A549 (cell line): ENCODE results near the gene GPR137C. TPM values are rescaled to one million over a fixed set of nuclear protein-coding genes. Genes with fewer than 3 reads are reported as not detected.

Source experiments
- ATAC-seq, 2 experiments: fragments of 200-7000 bp in 1 of 2; fragments of >200 bp in 1 of 2; cut with Nextera tagmentation in 1 of 2; cut with Tn5 transposase in 1 of 2; 3 replicates each; pipeline versions ENCODE4 v1.8.0 to v1.9.1; 2018 to 2020; ENCODE audit warnings: mild to moderate bottlenecking in 1 of 2, moderate library complexity in 1 of 2
- CTCF ChIA-PET: fragments of 300-600 bp; sonication (Branson Sonifier 250); formaldehyde crosslinking; extraction: SDS; loops from one replicate; lab custom pipeline; 2021; ENCODE audit warnings: antibody characterized with exemption, inconsistent platforms; lab: Yijun Ruan, JAX
- POLR2A ChIA-PET: fragments of 350-600 bp; formaldehyde crosslinking; extraction: SDS; loops from one replicate; lab custom pipeline; 2021; ENCODE audit warnings: antibody characterized with exemption, inconsistent platforms; lab: Yijun Ruan, JAX
- DNase-seq, 2 experiments: peaks; one replicate each; pipeline versions ENCODE4 v3.0.0 to v3.0.0-alpha.2; 2011 to 2016; ENCODE audit warnings: low read depth in 1 of 2, low spot score in 1 of 2
- FAIRE-seq: peaks from 2 replicates; lab custom pipeline; 2011; peaks lifted over from hg19 to GRCh38; lab: Jason Lieb, UNC
- H3K27ac ChIP-seq, 2 experiments: fragments of >200 bp; sonication (Bioruptor Twin); formaldehyde crosslinking; 3 replicates each; pipeline ENCODE4 v1.5.1; 2016 to 2017
- H3K4me1 ChIP-seq: fragments of >200 bp; sonication (Bioruptor Twin); formaldehyde crosslinking; 3 replicates; pipeline ENCODE4 v1.6.1; 2016
- H3K4me2 ChIP-seq: fragments of >200 bp; sonication (Bioruptor Twin); formaldehyde crosslinking; 3 replicates; pipeline ENCODE4 v1.6.1; 2016
- H3K4me3 ChIP-seq: fragments of >200 bp; sonication (Bioruptor Twin); formaldehyde crosslinking; 3 replicates; pipeline ENCODE4 v1.5.1; 2016
- H3K9me3 ChIP-seq: fragments of >200 bp; sonication (Bioruptor Twin); formaldehyde crosslinking; 3 replicates; pipeline ENCODE4 v1.6.1; 2016
- BHLHE40 ChIP-seq: IDR thresholded peaks from 2 replicates; pipeline ENCODE4 v1.6.1; 2012; ENCODE audit warnings: low read depth, low read length, inconsistent platforms
- CBX8 ChIP-seq: fragments of 200-600 bp; sonication (generic); IDR thresholded peaks from 2 replicates; pipeline ENCODE4 v1.6.1; 2016
- CEBPB ChIP-seq, 2 experiments: fragments of >200 bp in 1 of 2; sonication (Bioruptor Twin) in 1 of 2; formaldehyde crosslinking in 1 of 2; IDR thresholded peaks; 2 replicates each; pipeline ENCODE4 v1.6.1; 2012 to 2016
- FOXS1 ChIP-seq: fragments of 250-450 bp; sonication (Bioruptor Pico); IDR thresholded peaks from 2 replicates; pipeline ENCODE4 v1.5.0; 2020; ENCODE audit warnings: mild to moderate bottlenecking, moderate library complexity
- HEYL ChIP-seq: fragments of 250-450 bp; sonication (Bioruptor Pico); IDR thresholded peaks from 2 replicates; pipeline ENCODE4 v1.8.0; 2021; ENCODE audit warnings: mild to moderate bottlenecking, moderate library complexity
- HOXA7 ChIP-seq: fragments of 250-450 bp; sonication (Bioruptor Pico); IDR thresholded peaks from 2 replicates; pipeline ENCODE4 v1.5.0; 2020; ENCODE audit warnings: mild to moderate bottlenecking, moderate library complexity
- KDM1A ChIP-seq: fragments of 200-600 bp; sonication (generic); IDR thresholded peaks from 2 replicates; pipeline ENCODE4 v1.6.1; 2016; ENCODE audit warnings: low read depth, mild to moderate bottlenecking
- KDM5A ChIP-seq: fragments of 200-600 bp; sonication (generic); IDR thresholded peaks from 2 replicates; pipeline ENCODE4 v1.6.1; 2016; ENCODE audit warnings: antibody characterized with exemption, mild to moderate bottlenecking
- MAFK ChIP-seq: fragments of 450-650 bp; IDR thresholded peaks from 2 replicates; pipeline ENCODE4 v1.6.1; 2014; ENCODE audit not compliant: partially characterized antibody
- MAZ ChIP-seq: fragments of 150-350 bp; IDR thresholded peaks from 2 replicates; pipeline ENCODE4 v1.6.1; 2014; ENCODE audit warnings: antibody characterized with exemption, low read depth, low read length, borderline replicate concordance
- NPAS2 ChIP-seq: fragments of 250-450 bp; sonication (Bioruptor Pico); IDR thresholded peaks from 2 replicates; pipeline ENCODE4 v1.8.0; 2022; ENCODE audit warnings: mild to moderate bottlenecking, moderate library complexity, borderline replicate concordance
- POLR2AphosphoS2 ChIP-seq: conservative IDR thresholded peaks from 2 replicates; pipeline ENCODE4 v1.6.1; 2012; ENCODE audit warnings: low read length, improper control_type of control experiment, inconsistent platforms
- RAD21 ChIP-seq, 2 experiments: fragments of >200 bp in 1 of 2; sonication (Bioruptor Twin) in 1 of 2; formaldehyde crosslinking in 1 of 2; IDR thresholded peaks in 1 of 2; conservative IDR thresholded peaks in 1 of 2; 2 replicates in 1 of 2; 3 replicates in 1 of 2; pipeline ENCODE4 v1.6.1; 2012 to 2018; ENCODE audit warnings: inconsistent platforms in 1 of 2
- SMC3 ChIP-seq: fragments of >200 bp; sonication (Bioruptor Twin); formaldehyde crosslinking; IDR thresholded peaks from 3 replicates; pipeline ENCODE4 v1.6.1; 2018; ENCODE audit warnings: inconsistent platforms
- TFCP2L1 ChIP-seq: fragments of 250-450 bp; sonication (Bioruptor Pico); IDR thresholded peaks from 2 replicates; pipeline ENCODE4 v1.5.0; 2021; ENCODE audit warnings: mild to moderate bottlenecking
- ZC3H11A ChIP-seq: fragments of 450-650 bp; IDR thresholded peaks from 2 replicates; pipeline ENCODE4 v1.6.1; 2014; ENCODE audit warnings: antibody characterized with exemption, mild to moderate bottlenecking
- ZNF302 ChIP-seq: fragments of 250-450 bp; sonication (Bioruptor Pico); IDR thresholded peaks from 2 replicates; pipeline ENCODE4 v1.9.0; 2021; ENCODE audit warnings: inconsistent platforms, mild to moderate bottlenecking, moderate library complexity
- WGBS: methylation state at CpG from one replicate; pipeline ENCODE4 v1.1.6; 2017; ENCODE audit errors: missing lambda C conversion rate; 5-methylcytosine and 5-hydroxymethylcytosine counted together
- polyA plus RNA-seq, 4 experiments: library from polyadenylated mRNA; depleted of rRNA in 3 of 4; stranded (reverse); fragments of >200 nt; fragmentation: RNase III in 1 of 4; extraction: RNeasy Plus Mini Kit Qiagen cat#74134 plus additional on column Dnase treatment in 1 of 4; gene quantifications; 2 replicates in 3 of 4; 3 replicates in 1 of 4; pipeline ENCODE4 v1.2.3, GENCODE V29; 2011 to 2017
- TF ChIP-seq, protein P1 (sequence below): fragments of >200 bp; sonication (Bioruptor Twin); formaldehyde crosslinking; IDR thresholded peaks from 3 replicates; pipeline ENCODE4 v1.6.1; 2016
- TF ChIP-seq, protein P2 (sequence below): IDR thresholded peaks from 2 replicates; pipeline ENCODE4 v1.6.1; 2012

The GPR137C gene
- polyA plus RNA-seq, 2 of the 4 experiments (the other 2 are of a cell fraction) = 0.21 to 0.27 TPM

DNA sequence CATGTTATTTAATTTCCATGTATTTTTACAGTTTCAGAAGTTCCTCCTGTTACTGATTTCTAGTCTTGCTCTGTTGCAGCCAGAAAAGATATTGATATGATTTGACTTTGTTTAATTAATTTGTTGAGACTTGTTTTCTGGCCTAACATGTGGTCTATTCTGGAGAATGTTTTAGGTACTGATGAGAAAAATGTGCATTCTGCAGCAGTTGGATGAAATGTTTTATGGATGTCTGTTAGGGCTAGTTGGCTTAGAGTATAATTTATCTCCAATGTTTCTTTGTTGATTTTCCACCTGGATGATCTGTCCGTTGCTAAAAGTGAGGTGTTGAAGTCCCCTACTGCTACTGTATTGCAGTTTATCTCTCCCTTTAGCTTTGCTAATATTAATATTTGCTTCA lies 54.4 kb downstream of the GPR137C start:
- WGBS = 84% methylated on average over 1 of the region's 1 CpG
- Histone ChIP-seq H3K4me1 (no peaks in the 10 kb centered on the region), H3K4me2 (no peak overlapping the region), H3K27ac (no peak overlapping the region), H3K4me3 (no peak overlapping the region), H3K9me3 (peaks cover 14% of the 10 kb centered on the region; the same call in 2 of the 3 replicates)
- ATAC-seq (no peak), DNase-seq (no peak), FAIRE-seq (no peak)
- ChIA-PET POLR2A (no interaction called here), CTCF (no interaction called here)
- TF ChIP-seq NPAS2 (CRISPR knock-in tag) (no peak), CEBPB (IDR thresholded peaks at IDR 0.05) (no peak), FOXS1 (CRISPR knock-in tag) (no peak), MAZ (no peak), KDM5A (no peak), RAD21 (conservative IDR thresholded peaks at IDR 0.05 in 1 of 2, IDR thresholded peaks at IDR 0.05 in 1 of 2) (no peak), HEYL (no peak), HOXA7 (no peak), POLR2AphosphoS2 (no peak), SMC3 (no peak), ZNF302 (CRISPR knock-in tag) (no peak), BHLHE40 (no peak), TFCP2L1 (CRISPR knock-in tag) (no peak)
- TF ChIP-seq, protein P1, sequence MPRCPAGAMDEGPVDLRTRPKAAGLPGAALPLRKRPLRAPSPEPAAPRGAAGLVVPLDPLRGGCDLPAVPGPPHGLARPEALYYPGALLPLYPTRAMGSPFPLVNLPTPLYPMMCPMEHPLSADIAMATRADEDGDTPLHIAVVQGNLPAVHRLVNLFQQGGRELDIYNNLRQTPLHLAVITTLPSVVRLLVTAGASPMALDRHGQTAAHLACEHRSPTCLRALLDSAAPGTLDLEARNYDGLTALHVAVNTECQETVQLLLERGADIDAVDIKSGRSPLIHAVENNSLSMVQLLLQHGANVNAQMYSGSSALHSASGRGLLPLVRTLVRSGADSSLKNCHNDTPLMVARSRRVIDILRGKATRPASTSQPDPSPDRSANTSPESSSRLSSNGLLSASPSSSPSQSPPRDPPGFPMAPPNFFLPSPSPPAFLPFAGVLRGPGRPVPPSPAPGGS = no peak
- TF ChIP-seq, protein P2, sequence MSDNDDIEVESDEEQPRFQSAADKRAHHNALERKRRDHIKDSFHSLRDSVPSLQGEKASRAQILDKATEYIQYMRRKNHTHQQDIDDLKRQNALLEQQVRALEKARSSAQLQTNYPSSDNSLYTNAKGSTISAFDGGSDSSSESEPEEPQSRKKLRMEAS = no peak

GRCh38 chr14:52609445-52610044 lies 56.9 kb downstream of the GPR137C start:
- no peak for FAIRE-seq
- H3K9me3 ChIP-seq = peaks cover 5% of the 10 kb centered on the region; the same call in 2 of the 3 replicates
- TF ChIP-seq RAD21 (conservative IDR thresholded peaks at IDR 0.05 in 1 of 2, IDR thresholded peaks at IDR 0.05 in 1 of 2) (peak in 1 of 2 experiments; percentile 16; a peak in 1 of 5 replicates), CBX8 (no peak)
- CTCF ChIA-PET = no interaction called here
- no peak for DNase-seq
- H3K4me2 ChIP-seq = no peak overlapping the region
- 84% methylated on average over 5 of the region's 5 CpGs for WGBS
- no peaks in the 10 kb centered on the region for H3K4me1 ChIP-seq
- H3K4me3 ChIP-seq = no peak overlapping the region
- POLR2A ChIA-PET = no interaction called here
- H3K27ac ChIP-seq = no peak overlapping the region
- ATAC-seq = no peak

DNA sequence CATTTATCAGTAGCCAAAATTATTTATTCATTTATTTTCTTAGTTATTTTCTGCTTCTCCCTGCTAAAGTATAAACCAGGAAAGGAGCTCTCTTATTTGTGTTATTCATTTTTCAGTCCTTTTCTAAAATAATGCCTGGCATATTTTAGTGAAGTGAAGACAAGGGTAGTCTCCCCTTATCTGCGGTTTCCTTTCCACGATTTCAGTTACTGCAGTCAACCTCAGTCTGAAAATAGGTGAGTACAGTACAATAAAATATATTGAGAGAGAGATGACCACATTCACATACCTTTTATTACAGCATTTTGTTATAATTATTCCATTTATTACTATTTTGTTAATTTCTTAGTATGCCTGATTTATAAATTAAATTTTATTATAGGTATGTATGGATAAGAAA lies 57.6 kb downstream of the GPR137C start:
- TF ChIP-seq ZC3H11A (no peak), KDM1A (no peak)
- no peak for ATAC-seq
- Histone ChIP-seq H3K9me3 (no peaks in the 10 kb centered on the region), H3K27ac (no peak overlapping the region), H3K4me3 (no peak overlapping the region), H3K4me2 (no peak overlapping the region), H3K4me1 (no peaks in the 10 kb centered on the region)
- FAIRE-seq = no peak
- DNase-seq = no peak
- WGBS = 80% methylated on average over 2 of the region's 2 CpGs
- CTCF ChIA-PET = no interaction called here
- POLR2A ChIA-PET = no interaction called here

- no peak for ATAC-seq
- Histone ChIP-seq H3K4me1 (no peaks in the 10 kb centered on the region), H3K27ac (no peak overlapping the region), H3K4me2 (no peak overlapping the region), H3K9me3 (no peaks in the 10 kb centered on the region), H3K4me3 (no peak overlapping the region)
- no peak for TF ChIP-seq CEBPB (IDR thresholded peaks at IDR 0.05)
- TF ChIP-seq MAFK = peak; percentile 63
- POLR2A ChIA-PET = no interaction called here
- DNase-seq = no peak
- WGBS = 61% methylated on average over 3 of the region's 3 CpGs
- CTCF ChIA-PET = no interaction called here
- FAIRE-seq = no peak
Measured at GRCh38 chr14:52618602-52619001, 66.0 kb downstream of the GPR137C start.
